ENCODE data around the gene MAST3.
A peak's percentile ranks its signal among the peaks of the same experiment; 100 is the strongest.
"Not testable (repeated sequence)": the region's sequence is repeated elsewhere in the genome, so short reads cannot be mapped to it uniquely, and the experiment has no call there.

MAST3 gene

DNA sequence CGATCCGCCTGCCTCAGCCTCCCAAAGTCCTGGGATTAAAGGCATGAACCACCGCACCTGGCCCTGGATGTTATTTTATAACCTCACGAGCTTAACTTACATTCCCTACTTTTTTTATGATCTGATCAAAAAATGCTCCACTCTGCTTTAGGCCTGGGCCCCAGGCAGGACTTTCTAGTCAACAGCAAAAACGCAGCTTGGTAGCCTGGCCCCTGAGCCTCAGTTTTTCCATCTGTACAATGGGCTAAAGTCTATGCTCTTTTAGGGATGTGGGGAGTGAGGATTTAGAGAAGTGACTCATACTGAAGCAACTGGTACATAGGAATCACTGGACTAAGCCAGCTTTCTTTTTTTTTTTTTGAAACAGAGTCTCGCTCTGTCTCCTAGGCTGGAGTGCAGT, 43.5 kb downstream of the MAST3 start:
- DNase-seq = no peak

DNA sequence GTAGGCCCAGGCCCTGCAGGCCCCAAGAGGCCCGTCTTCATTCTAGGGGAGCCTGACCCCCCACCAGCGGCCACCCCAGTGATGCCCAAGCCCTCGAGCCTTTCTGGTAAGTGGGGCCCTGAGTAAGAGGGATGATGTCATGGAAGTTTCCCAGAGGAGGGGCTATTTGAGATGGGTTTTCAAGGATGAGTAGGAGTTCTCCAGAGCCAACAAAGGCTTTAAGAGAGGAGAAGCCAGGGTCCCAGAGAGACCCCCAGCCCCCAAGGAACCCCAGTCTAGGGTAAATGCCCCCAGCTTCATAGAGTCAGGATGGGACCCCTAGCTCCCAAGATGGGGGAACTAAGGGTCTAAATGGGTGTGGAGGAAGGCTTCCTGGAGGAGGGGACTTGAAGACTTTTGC, 46.3 kb downstream of the MAST3 start:
- DNase-seq = no peak

- no peak for DNase-seq
Measured at GRCh38 chr19:18144361-18144760, 46.8 kb downstream of the MAST3 start.

DNA sequence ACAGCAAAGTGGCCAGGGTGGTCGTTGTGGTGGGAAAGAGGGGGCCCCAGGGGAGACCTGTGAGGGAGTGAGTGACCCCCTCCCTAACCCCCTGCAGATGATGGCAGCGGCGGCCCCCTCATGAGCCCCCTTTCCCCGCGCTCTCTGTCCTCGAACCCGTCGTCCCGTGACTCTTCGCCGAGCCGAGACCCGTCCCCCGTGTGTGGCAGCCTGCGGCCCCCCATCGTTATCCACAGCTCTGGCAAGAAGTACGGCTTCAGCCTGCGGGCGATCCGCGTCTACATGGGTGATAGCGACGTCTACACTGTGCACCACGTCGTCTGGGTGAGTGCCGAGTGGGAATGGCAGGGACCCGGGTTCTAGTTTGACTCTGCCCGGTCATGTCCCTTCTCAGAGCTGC, 47.3 kb downstream of the MAST3 start:
- DNase-seq = no peak

DNA sequence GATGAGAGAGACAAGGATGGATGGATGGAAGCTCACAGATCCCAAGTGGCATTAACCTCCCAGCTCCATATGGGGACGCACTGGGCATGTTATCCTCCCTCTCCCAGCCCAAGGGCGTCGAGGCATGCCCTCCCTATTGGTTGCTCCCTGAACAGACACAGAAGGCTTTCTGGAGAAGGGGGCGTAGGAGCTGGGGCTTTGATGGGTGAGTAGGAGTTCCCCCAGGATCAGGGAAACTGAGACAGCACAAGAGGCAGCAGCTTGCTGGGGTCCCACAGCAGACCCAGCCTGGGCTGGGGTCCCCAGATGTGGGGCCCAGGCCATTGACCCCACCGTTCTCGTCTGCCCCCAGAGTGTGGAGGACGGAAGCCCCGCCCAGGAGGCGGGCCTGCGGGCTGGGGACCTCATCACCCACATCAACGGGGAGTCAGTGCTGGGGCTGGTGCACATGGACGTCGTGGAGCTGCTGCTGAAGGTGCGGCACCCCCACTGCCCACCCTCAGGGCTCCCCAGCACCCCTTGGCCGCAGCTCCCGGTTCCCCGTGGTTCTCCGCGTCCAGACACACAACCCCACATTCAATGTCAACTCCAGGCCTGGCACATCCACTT, 47.9 kb downstream of the MAST3 start:
- no peak for DNase-seq

GRCh38 chr19:18147396-18147795, 49.8 kb downstream of the MAST3 start:
- no peak for DNase-seq

DNA sequence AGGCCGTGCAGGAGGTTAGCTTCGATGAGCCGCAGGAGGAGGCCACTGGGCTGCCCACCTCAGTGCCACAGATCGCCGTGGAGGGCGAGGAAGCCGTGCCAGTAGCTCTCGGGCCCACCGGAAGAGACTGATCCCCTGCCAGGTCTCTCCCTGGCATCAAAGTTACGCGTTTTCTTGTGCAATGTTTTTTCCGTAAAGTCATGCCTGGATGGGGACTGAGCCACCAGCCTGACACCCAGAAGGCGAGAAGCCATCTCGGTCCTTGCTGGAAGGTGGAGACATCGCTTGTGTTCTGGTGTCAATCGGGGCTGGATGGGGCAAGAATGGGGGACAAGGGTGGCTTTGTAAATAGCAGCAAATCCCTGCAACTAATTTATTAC, 52.0 kb downstream of the MAST3 start:
- DNase-seq = no peak

DNA sequence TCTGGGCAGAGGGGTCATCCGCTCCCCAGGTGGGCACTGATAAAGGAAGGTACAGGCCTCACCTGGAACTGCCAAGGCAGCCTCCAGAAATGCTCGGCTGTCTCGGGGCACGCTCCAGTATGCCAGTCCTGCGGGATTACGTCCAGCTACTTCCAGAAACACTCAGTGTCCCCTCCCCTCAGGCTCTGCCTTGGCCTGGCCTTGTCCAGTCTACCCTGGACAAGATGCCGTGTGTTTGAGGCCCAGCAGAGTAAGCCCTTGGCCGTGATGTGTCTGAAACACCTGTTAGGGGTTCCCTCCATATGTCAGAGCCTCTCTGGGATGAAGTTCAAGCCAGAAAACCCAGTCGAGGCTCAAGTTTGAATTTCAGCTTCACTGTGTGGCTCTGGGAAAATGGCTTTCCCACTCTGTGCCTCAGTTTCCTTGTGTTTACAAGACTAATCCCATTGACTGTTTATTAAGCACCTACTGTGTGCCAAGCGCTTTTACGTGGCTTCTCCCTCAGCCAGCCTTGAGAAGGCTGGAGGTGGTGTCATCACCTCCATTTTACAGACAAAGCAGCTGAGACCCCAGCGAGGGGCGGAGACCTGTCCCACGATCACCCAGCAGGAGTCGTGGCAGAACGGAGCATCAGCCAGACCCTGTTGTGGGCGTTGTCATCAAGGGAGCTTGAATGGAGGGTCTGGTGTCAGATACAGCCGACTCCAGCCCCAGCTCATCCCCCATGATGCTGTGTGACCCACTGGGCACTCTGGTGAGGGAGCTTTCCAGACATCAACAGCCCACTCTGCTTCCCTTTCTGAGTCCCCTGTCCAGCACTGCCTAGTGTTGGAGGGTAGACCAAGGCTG, 53.4 kb downstream of the MAST3 start:
- no peak for DNase-seq

GRCh38 chr19:18152442-18152816, 54.9 kb downstream of the MAST3 start:
- peak; percentile 99 for DNase-seq

GRCh38 chr19:18152817-18153555, 55.4 kb downstream of the MAST3 start, which contains the start of gene PIK3R2:
PIK3R2 (plus strand) TSS chr19:18153163; CDS start chr19:18155880, 2,717 bp downstream.
- DNase-seq = peak; percentile 100

GRCh38 chr19:18153556-18154134, 56.1 kb downstream of the MAST3 start:
- DNase-seq = peak; percentile 58

DNA sequence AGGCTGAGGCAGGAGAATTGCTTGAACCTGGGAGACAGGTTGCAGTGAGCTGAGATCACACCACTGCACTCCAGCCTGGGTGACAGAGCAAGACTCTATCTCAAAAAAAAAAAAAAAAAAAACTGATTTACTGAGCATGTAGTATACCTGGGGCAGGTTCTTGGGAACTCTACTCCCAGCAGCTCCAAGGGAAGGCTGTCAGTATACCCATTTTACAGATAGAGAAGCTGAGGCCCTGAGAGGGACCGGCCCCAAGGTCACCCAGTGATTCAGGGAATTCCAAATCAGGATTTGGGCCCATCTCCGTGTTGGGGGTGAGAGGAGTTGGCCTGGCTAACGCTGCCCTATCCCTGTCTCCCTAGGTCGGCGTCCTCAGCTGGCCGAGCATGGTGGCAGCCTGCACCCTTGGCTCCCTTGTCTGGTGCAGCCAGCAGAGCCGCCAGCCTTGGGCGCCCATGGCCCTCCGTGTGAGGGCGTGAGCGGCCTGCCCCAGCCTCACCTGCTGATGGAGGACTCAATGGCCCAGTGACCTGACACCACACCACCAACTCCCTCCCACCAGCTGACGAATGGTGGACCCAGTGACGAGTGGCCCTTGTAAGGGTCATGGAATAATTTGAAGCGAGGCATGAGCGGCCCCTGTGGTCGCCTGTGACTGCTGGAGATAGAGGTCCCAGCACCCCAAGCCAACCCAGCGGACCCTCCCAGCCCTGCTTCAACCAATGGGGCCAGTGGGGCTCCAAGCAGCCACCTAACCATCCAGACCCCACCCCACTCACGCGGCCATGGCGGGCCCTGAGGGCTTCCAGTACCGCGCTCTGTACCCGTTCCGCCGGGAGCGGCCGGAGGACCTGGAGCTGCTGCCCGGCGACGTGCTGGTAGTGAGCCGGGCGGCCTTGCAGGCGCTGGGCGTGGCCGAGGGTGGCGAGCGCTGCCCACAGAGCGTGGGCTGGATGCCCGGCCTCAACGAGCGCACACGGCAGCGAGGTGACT, 57.8 kb downstream of the MAST3 start:
- no peak for DNase-seq

- no peak for DNase-seq
Measured at GRCh38 chr19:18156268-18156667, 58.7 kb downstream of the MAST3 start.

DNA sequence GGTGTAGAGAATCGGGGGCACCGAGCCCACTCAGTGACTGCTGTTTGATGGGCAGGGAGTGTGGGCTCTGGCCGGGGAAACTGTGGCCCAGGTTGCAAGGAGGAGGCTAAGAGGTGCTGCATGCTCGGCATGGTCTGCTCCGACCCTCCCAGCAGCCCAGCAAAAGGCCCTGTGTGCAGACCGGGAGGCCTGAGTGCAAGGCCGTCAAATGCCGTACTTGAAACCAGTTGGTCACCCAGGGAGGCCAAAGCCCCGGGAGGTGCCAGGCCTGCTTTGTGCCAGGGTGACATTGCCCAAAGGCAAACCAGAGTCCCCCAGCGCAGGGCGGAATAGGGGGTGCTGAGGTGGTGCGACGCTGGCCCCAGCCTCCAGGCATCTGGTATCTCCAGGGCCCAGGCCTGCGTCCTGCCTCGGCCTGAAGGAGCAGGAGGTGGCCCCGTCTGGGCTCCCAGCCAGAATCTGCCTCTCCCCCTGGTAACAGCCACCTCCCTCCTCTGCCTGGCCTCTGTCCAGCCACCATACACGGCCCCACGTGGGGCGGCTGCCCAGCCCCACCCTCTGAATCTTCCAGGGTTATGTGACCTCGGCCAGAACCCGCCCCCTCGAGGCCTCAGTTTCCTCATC, 59.4 kb downstream of the MAST3 start:
- no peak for DNase-seq

GRCh38 chr19:18157465-18158063, 60.0 kb downstream of the MAST3 start:
- no peak for DNase-seq

- no peak for DNase-seq
Measured at GRCh38 chr19:18158467-18158866, 60.9 kb downstream of the MAST3 start.

DNA sequence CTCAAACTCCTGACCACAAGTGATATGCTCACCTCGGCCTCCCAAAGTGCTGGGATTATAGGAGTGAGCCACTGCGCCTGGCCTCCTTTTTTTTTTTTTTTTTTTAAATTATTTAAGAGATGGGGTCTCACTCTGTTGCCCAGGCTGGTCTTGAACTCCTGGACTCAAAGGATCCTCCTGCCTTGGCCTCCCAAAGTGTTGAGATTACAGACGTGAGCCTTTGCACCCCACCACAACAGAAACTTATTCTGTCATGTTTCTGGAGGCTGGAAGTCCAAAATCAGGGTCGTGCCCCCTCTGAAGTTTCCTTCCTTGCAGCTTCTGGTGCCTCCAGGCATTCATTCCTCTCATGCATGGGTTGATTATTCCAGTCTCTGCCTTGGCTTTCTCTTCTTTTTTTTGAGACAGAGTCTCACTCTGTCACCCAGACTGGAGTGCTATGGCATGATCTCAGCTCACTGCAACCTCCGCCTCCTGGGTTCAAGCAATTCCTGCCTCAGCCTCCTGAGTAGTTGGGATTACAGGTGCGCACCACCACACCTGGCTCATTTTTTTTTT, 61.6 kb downstream of the MAST3 start:
- DNase-seq = not testable (repeated sequence)

GRCh38 chr19:18159810-18160209, 62.2 kb downstream of the MAST3 start:
- DNase-seq = no peak

DNA sequence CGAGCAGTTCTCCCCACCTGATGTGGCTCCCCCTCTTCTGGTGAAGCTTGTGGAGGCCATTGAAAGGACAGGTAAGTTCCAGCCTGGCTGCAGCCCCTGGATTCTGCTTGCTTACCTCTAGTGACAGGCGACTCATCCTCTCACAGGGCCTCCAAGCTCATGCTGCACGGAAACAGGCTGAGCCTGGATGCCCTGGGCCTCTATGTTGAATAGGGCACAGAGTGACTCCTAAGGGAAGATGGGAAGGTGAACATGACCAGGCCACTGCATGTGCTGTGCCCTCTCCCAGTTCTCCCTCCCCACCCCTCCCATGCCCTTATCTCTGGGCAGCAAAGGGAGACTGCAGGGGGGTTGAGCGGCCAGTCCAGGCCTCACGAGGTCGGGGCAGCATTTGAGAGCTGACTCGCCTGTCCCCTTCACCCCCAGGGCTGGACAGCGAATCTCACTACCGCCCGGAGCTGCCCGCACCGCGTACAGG, 63.0 kb downstream of the MAST3 start:
- DNase-seq = peak; percentile 37

GRCh38 chr19:18160971-18161635, 63.5 kb downstream of the MAST3 start:
- DNase-seq = peak; percentile 80
